GM21825 (cell line): ENCODE measurements around the gene KIAA1549.
"Not testable (repeated sequence)": the region's sequence is repeated elsewhere in the genome, so short reads cannot be mapped to it uniquely, and the experiment has no call there.

ENCODE experiments used
- ATAC-seq: cut with Tn5 transposase; IDR thresholded peaks from one replicate; pipeline ENCODE4 v1.9.1; 2021; ENCODE audit warnings: mild to moderate bottlenecking, moderate library complexity; ENCODE audit not compliant: unreplicated experiment

Gene KIAA1549

DNA sequence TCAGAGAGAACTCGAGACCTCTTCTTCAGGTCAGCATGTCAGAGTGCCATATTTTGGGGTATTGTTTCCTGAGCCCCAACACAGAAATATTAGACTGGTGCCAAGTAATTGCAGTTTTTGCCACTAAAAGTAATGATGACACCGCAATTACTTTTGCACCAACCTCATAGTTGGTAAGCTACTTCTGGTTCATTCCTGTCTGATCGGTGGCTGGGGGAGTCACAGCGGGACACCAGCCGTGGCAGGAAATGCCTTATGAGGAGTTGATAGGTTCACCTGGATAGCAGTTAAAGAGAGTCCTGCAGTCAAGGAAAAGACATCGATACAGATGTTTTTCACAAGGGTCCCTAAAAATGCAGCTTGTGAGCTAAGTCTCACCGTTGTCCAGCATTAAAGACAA lies 159.3 kb downstream of the KIAA1549 start:
- no peak for ATAC-seq

DNA sequence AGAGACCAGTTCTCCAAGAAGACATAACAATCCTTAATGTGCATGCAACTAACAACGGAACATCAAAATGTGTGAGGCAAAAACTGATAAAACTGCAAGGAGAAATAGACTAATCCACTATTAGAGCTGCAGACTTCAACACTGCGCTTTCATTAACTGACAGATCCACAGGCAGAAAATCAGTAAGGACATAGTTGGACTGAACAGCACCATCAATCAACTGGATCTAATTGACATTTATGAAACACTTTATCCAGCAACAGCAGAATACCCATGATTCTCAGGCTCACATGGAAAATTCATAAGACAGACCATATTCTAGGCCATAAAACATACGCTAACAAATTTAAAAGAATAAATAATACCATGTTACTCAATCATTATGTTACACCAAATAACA lies 161.6 kb downstream of the KIAA1549 start:
- ATAC-seq: no peak

DNA sequence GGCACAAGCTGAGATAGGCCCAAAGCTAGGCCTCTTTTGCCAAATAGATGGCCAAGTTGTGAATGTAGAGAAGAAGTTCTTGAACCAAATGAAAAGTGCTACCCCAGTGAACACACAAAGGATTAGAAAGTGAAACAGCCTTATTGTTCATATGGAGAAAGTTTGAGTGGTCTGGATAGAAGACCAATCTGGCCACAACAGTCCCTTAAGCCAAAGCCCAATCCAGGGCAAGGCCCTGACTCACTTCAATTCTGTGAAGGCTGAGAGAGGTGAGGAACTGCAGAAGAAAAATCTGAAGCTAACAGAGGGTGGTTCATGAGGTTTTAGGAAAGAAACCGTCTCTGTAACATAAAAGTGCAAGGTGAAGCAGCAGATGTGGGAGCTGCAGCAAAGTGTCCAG lies 164.5 kb downstream of the KIAA1549 start:
- ATAC-seq: no peak

DNA sequence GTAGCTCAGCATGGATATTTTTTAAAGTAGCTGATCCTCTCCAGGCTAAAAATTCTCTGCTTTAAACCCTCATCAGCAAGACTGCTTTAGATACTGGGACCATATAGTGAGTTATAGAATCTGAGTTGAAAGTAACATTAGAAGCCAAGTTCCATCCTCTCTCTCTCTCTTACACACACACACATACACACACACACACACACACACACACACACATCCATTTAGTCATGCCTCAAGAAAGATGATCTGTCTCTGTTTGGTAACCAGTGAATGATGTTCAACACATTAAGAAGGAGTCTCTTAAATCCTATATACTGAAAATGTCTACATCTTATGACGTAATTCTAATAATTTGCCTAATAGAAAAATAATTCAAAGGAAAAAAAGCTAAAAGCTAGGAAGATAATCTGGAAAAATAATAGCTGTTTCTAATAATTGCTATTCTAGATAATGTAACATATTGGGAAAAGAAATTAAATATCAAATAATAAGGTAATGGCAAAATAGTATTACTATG lies 166.3 kb downstream of the KIAA1549 start:
- no peak for ATAC-seq

DNA sequence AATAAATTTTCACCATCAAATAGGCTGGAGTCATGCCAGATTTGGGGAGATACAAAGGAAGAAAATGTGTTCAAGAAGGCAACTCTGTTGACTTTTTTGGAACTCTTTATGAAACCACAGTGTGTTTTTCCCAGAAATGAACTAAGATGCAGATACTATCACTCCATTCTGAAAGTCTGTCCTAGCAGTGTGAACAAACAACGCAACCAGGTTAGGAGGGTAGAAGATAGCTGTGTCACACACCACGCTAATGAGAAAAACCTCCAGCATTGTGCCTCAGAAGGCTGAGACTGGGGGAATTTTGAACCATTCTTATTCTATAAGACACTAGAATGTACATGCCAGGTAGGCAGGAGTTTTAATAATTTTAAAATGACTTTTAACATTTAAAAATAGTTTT lies 167.2 kb downstream of the KIAA1549 start:
- no peak for ATAC-seq

DNA sequence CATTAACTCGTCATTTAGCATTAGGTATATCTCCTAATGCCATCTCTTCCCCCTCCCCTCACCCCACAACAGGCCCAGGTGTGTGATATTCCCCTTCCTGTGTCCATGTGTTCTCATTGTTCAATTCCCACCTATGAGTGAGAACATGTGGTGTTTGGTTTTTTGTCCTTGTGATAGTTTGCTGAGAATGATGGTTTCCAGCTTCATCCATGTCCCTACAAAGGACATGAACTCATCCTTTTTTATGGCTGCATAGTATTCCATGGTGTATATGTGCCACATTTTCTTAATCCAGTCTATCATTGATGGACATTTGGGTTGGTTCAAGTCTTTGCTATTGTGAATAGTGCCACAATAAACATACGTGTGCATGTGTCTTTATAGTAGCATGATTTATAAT lies 169.9 kb downstream of the KIAA1549 start:
- not testable (repeated sequence) for ATAC-seq

DNA sequence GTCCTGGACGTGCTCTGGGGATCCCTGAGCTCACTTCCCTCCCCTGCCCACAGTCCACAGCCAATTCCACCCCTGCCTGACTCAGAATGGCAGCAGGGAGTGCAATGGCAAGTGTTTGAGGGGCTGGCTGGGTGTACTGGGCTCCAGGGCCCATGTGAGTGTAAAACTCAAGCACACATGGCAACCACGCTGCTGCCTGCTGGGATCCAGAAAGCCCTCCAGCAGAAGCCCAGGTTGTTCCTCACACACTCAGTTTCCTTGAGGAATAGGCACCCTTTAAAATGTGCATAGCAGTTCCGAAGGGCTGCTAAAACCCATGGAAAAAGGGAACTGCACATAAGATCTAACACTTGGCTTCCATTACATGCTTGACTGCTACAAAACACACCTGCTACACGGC lies 171.8 kb downstream of the KIAA1549 start:
- no peak for ATAC-seq

DNA sequence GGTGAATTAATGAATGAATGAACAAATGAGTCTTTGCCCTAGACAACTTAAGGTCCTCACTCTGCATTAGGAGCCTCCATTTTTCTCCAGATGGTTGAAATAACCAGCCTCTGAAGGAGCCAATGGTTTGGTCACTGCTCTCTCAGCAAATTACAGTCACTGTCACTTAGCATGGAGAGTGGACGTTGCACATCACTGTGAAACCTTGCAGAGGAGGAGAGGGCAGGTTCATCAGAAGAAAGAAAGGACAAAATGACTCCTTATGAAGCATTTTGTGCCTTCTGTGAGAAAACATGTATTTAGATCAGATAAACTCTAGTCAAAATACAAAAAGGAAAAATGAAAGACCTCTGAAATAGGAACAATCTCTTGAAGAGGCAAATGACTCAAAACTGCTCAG lies 176.6 kb downstream of the KIAA1549 start:
- ATAC-seq: no peak

DNA sequence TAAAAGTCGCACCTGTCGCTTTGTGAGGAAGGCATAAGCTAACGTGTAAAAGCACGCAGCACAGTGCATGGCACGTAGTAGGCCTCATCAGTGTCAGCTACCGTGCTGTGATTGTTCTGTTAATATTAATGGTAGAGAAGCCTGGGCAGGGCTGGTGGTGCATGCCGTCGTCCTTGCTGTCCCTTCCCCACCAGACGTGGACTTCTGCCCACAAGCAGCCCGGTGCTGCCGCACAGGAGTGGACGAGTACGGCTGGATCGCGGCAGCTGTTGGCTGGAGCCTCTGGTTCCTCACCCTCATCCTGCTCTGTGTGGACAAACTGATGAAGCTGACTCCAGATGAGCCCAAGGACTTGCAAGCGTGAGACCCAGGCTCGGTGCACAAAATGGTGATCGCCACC lies 178.5 kb downstream of the KIAA1549 start:
- ATAC-seq: no peak

DNA sequence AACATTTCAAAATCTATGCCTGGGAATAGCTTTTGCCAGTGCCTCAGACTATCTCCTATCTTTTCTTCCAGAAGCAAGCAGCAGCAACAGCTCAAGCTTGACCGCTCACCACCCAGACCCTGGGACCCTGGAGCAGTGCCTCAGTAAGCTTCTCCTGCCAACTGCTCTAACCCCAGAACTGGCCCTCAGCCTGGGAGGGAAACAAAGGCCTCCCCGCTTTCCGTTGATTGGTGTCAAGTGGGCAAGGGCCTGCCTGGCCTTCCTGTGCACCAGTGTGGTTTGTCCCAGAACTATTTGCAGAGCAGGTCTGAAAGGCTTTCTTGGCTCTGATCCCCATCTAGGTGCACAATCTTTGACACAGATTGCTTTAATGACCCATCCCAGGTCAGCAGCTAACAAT lies 179.9 kb downstream of the KIAA1549 start:
- no peak for ATAC-seq

DNA sequence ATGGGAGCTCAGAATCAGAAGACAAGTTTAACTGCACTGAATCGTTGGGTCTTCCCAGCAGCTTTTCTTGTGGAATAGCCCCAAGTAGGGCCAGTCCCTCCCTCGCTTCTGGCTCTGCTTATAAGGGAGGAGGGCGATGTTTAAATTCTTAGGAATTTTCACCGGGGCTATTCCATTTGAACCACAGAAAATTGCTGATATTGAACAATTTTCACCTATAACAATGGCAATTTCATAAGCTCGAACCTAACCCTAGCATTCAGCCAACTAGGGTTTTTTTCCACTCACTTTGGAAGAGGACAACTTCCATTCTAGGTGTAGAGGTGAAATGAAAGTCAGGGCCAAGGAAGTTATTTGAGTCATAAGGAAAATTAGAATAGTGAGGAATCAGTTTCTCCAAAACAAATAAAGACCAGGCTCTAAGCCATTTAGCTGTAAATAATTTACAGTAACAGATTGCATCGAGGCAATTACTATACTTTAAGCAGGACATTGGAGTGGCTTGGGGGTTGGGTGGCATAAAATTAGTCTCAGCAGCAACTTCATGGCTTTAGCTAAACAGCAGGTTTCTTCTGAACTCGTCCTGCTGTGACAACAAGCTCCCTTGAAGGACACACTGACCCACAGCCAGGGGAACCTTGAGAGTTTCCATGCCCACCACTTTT lies 181.7 kb downstream of the KIAA1549 start:
- no peak for ATAC-seq

DNA sequence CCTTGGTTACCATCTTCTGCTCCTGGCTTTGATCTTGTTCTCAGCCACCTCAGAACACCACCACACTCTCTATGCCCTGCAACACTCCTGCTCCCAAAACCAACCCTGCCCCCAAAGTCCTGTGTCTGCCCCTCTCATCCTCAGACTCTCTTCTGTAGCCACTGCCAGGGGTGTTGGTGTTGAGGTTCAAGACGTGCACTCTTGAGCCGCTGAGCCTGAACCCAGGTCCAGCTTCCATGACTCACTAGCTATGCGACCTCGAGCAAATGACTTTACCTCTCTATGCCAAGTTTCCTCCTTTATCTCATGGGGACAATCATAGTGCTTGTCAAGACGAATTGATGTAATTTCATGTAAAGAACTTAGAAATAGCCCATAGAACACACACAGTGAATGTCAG lies 182.4 kb downstream of the KIAA1549 start:
- no peak for ATAC-seq

DNA sequence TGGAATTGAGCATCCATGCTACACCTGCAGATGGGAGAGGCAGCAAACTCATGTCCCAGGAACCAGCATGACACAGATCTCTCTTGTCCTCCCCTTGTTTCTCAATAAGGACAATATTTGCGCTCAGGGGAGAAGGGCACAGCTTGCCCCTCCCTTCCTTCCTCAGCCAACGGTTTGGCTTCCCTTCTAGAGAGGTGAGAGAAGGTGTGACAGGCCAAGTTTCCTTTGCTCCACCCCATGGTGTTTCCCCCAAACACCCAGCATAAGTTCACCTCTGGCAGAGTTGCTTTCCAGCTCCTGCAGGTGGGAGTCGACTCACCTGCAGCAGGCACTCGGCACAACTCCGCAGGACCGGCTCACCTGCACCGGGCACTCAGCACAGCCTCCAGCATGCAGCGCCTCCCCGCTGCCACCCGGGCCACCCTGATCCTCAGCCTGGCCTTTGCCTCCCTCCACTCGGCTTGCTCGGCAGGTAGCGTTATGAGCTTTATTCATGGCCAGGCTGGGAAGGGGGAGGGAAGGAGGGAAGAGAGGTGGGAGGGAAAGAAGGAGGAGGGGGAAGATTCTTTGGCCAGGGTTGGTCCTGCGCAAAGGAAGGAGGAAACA lies 183.4 kb downstream of the KIAA1549 start, which contains the start of the genes ATP6V0A4 and TMEM213:
Gene ATP6V0A4, minus strand, starts transcription at position 482 of the 606 bp plus-strand sequence. CDS start 26,949 bp downstream, outside the sequence.
Gene TMEM213, plus strand, starts transcription at position 280 of the 606 bp plus-strand sequence. Its CDS starts 111 bp downstream, at position 391.
- no peak for ATAC-seq

DNA sequence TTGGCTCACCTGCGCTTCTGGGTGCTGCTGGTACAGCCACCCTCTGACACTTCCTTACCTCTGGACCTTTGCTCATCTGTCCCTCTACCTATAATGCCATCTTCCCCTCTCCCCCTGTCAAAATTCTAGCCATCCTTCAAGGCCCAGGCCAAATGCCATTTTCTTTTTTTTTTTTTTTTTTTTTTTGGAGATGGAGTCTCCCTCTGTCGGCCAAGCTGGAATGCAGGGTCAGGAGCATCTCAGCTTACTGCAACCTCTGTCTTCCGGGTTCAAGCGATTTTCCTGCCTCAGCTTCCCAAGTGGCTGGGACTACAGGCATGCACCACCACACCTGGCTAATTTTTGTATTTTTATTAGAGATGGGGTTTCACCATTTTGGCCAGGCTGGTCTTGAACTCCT lies 184.1 kb downstream of the KIAA1549 start:
- not testable (repeated sequence) for ATAC-seq

DNA sequence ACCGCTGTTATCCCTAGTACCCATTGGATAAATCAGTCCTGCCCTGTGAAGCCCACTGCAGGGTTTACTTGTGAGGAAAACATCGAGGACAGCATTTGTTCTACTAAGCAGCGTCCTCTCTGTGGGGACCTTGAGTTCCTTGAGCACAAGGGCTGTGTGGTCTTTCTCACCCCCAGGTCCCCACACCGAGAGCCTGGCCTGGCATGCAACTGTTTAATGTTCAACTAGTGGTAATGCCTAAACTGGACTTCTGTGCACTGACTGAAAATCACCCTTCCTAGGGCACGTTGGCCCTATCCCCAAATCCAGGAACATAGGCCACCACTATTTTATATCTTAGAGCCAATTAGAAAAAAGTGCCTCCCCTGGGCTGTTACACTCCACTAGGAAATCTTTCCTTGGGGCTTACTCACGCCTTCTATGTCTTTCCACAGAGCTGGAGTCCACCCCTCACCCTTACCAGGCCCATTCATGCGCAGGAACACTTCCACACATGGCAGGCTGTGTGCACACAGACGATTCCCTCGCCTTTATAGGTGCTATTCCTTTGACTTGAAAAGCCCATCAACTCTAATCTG lies 185.1 kb downstream of the KIAA1549 start:
- ATAC-seq: no peak

DNA sequence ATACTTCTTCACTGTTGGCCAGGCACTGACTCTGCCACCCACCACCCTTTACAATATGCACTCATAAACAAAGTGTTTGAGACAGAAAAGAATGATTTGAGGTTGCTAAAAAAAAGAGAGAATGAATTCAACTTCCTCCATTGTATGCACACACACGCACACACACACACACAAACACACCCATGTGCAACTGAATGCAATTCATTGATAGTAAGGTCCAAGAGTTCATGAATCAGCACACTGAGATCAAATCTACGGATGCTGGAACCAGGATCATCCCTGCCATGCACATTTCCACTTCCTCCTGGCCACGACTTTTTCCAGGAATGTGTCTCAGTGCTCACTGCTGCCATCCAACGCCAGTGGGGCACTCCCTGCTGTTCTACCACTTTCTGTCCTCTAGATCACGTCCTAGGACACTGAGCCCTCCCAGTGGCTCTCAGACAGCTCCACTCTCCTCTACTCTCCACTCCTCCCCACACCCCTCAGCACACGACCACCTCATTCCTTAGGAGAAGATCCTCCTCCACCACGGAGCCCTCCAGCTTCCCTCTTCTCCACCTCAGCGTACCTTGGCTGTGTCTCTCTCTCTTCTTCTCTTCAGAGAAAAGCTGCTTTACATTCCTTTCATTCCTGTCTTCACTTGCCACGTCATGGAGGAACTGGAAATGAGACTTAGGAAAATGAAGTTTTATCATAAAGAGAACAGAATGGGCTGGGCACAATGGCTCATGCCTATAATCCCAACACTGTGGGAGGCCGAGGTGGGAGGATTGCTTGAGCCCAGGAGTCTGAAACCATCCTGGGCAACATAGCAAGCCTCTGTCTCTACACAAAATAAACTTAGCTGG lies 195.4 kb downstream of the KIAA1549 start:
- ATAC-seq: no peak

DNA sequence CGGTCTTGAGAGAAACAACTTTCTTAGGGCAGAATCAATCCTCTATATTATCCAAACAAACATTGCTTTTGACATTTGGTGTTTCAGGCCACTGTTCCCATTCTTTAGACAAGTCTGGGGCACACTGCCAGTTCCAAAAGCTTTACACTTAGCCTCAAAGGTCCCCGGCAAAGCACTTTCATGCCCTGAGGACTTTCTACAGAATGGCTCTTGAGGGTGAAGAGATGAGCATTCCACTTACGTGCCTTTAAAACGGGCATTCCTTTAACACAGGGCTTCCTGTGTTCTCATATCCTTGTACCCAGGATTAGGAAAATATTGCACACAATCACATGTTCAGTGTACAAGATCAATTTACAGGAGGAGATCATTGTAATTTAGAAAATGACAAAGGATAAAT lies 196.5 kb downstream of the KIAA1549 start:
- no peak for ATAC-seq
